HT-29 (cell line): ENCODE data around the gene AMIGO1. TPM values are rescaled to one million over a fixed set of nuclear protein-coding genes. Genes with fewer than 3 reads are reported as not detected.

Source experiments
- DNase-seq: peaks from one replicate; pipeline ENCODE4 v3.0.0-alpha.2; 2015; ENCODE audit warnings: low spot score
- total RNA-seq: library from RNA; depleted of rRNA; stranded (reverse); fragments of >200 nt; shearing (Covaris generic); gene quantifications from 2 replicates; pipeline ENCODE4 v1.2.3, GENCODE V29; 2014; rRNA removed

The AMIGO1 gene
- total RNA-seq, 1 experiment from 2014 or later, result 1.2 TPM

DNA sequence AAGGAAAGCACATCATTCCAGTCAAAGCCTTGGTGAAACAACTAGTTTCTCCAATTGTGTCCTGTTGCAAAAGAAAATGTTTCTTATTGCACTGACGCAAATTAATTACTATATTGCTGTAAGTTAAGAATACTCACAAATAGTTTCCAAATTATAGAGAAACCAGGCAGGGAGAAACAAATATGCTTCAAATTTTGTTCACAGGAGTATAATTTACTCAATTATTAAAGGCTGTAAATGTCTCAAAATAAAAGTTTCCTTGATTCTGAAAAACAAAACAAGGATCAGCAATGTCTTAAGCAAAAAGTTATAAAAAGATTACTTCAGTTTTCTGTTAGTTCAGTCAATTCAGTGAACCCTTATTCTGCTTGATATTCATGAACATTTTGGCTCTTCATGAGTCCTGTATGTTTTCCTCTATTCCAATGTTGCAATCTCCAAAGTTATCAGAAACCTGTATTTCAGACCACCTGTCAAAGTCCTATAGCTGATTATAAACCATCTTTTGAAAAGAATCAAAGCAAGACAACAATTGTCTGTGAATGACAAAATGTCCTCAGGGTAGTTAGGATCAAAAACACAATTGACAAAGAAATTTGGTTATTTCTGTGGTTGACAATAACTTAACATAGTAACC lies 54.9 kb downstream of the AMIGO1 start:
- DNase-seq, result no peak

Other genes with a start within 250 kb of the AMIGO1 start
- 54.6 and 61.1 TPM in 2 replicates for gene PSRC1, start 226.6 kb downstream of the AMIGO1 start, total RNA-seq
- 0.13 TPM in 1 of 2 replicates, not detected in the other for gene MYBPHL, start 202.7 kb downstream of the AMIGO1 start, total RNA-seq
- 15.3 and 16.3 TPM in 2 replicates for gene SORT1, start 111.8 kb downstream of the AMIGO1 start, total RNA-seq
- 61.2 and 80.9 TPM in 2 replicates for gene PSMA5, start 83.3 kb downstream of the AMIGO1 start, total RNA-seq
- not detected in 2 replicates for gene SYPL2, start 43.2 kb downstream of the AMIGO1 start, total RNA-seq
- gene ATXN7L2, start 25.8 kb downstream of the AMIGO1 start, total RNA-seq, result 10.8 and 14.1 TPM in 2 replicates
- 5.9 TPM in 2 replicates for gene CYB561D1, start 15.6 kb downstream of the AMIGO1 start, total RNA-seq
- 0.18 TPM in 1 of 2 replicates, not detected in the other for gene GPR61, start 30.1 kb upstream of the AMIGO1 start, total RNA-seq
- 3.8 and 3.9 TPM in 2 replicates for gene GNAI3, start 38.9 kb upstream of the AMIGO1 start, total RNA-seq
- not detected in 2 replicates for gene GNAT2, start 109.9 kb upstream of the AMIGO1 start, total RNA-seq
- gene AMPD2, start 110.1 kb upstream of the AMIGO1 start, total RNA-seq, result 93.4 and 94.2 TPM in 2 replicates
- gene GSTM4, start 146.4 kb upstream of the AMIGO1 start, total RNA-seq, result 2.5 and 4.5 TPM in 2 replicates
- gene GSTM2, start 158.3 kb upstream of the AMIGO1 start, total RNA-seq, result not detected in 2 replicates
- not detected in 2 replicates for gene GSTM1, start 178.1 kb upstream of the AMIGO1 start, total RNA-seq
- gene GSTM5, start 202.5 kb upstream of the AMIGO1 start, total RNA-seq, result not detected in 2 replicates
- gene GSTM3, start 231.3 kb upstream of the AMIGO1 start, total RNA-seq, result not detected in 2 replicates